Mammary epithelial cell (primary cell): ENCODE data around the gene WNT9A.

Source experiments
- CTCF ChIP-seq, 2 donors: IDR thresholded peaks in 1 of 2; conservative IDR thresholded peaks in 1 of 2; 2 replicates each; pipeline ENCODE4 v1.5.1; 2011 to 2012; ENCODE audit warnings: inconsistent platforms in 2 of 2, low read length in 2 of 2, mild to moderate bottlenecking in 2 of 2, control low read depth in 1 of 2, low read depth in 1 of 2; ENCODE audit not compliant: insufficient read depth in 1 of 2; ENCODE audit errors: extremely low read depth in 1 of 2
- EZH2 ChIP-seq: IDR thresholded peaks from 2 replicates; pipeline ENCODE4 v1.6.1; 2012; ENCODE audit warnings: low read length, inconsistent platforms, borderline replicate concordance

- TF ChIP-seq CTCF (conservative IDR thresholded peaks at IDR 0.05 in 1 of 2, IDR thresholded peaks at IDR 0.05 in 1 of 2; ENCODE audit: extremely low read depth in 1 of 2, insufficient read depth in 1 of 2, low read depth in 1 of 2, low read length in 2 of 2), result no peak
- TF ChIP-seq EZH2, result no peak
These were observed 7.7 kb downstream of the WNT9A start for GRCh38 chr1:227939791-227940771.
